ENCODE measurements around the gene LRMDA. TPM values are rescaled to one million over a fixed set of nuclear protein-coding genes. Genes with fewer than 3 reads are reported as not detected.

LRMDA gene
- total and polyA plus RNA-seq, 2 donors, result 7.9 to 17.7 TPM

- Histone ChIP-seq H3K4me1 (ENCODE audit: insufficient read depth) (no peaks in the 10 kb centered on the region), H3K27ac (ENCODE audit: low read depth) (no peak overlapping the region), H3K36me3 (ENCODE audit: insufficient read depth) (no peaks in the 10 kb centered on the region), H3K4me3 (ENCODE audit: low read depth, low read length) (no peak overlapping the region)
- DNase-seq (ENCODE audit: extremely low spot score), result no peak
- 82% methylated on average over 4 of the region's 4 CpGs for WGBS
Observed at GRCh38 chr10:76297358-76297757, 865.9 kb downstream of the LRMDA start.

DNA sequence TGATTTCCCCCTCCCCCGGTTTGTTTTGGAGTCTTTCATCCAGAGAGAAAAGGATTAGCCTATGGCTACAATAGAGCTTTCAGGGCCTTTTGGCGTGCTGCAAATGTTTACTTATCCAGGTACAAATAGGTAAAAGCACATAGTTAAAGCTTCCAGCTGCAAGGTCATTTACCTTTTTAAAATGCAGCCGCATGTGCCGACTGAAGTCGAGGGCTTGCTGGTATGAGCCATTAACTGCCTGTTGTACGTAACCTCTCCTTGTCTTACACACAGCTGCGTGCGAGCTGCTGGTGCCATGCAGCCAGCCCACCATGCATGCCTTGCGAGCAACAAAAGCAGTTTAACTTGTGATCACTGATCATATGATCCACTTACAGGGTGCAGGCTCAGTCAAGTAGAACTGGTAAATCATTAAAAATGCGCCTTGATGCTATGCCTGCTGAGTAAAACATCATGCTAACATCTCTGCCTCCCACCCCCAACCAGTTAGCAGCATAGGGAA, 866.4 kb downstream of the LRMDA start:
- H3K4me1 ChIP-seq (ENCODE audit: insufficient read depth), result no peaks in the 10 kb centered on the region
- DNase-seq (ENCODE audit: extremely low spot score), result no peak
- WGBS, result 87% methylated on average over 10 of the region's 10 CpGs

DNA sequence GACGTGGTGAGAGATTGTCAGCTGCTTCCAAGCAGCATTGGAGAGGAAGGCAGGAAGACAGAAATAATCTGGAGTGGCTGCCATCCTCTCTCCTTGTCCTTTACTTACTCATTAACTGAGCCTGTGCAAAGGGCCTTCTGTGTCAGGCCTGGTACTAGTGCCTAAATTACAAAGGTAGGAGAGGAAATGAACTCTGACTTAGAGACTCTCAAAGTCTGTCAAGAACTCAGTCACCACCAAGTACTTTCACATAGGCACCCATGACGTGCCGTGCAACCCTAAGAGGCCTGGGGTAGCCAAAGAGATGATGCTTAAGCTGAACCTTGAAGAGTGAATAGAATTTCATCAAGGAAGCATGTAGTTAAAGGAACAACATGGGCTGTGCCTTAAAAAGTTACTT, 866.9 kb downstream of the LRMDA start:
- DNase-seq (ENCODE audit: extremely low spot score), result no peak
- H3K27ac ChIP-seq (ENCODE audit: low read depth), result no peak overlapping the region
- 81% methylated on average over 3 of the region's 3 CpGs for WGBS
- no peaks in the 10 kb centered on the region for H3K4me1 ChIP-seq (ENCODE audit: insufficient read depth)
- no peak overlapping the region for H3K4me3 ChIP-seq (ENCODE audit: low read depth, low read length)
- H3K36me3 ChIP-seq (ENCODE audit: insufficient read depth), result no peaks in the 10 kb centered on the region

More for the DNA sequence above, 866.4 kb downstream of the LRMDA start:
- Histone ChIP-seq H3K4me3 (ENCODE audit: low read depth, low read length) (no peak overlapping the region), H3K36me3 (ENCODE audit: insufficient read depth) (no peaks in the 10 kb centered on the region), H3K27ac (ENCODE audit: low read depth) (no peak overlapping the region)

DNA sequence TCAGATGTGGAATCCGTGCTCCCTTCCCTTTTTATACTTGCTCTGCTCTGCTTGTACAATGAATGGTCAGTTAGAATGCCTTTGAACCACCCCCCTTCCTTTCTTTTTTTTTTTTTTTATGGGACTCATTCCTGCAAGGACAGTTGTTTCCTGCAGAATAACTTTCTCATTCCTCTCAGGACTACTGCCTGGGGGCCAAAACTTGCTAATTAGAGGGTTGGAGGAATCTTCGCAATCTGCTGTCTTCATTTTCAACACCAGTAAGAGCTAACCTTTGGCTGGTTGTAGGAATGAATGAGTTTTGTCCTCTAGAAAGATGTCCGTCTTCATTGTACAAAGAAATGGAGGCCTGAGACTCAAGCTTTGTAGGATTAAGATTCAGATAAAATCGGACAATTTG, 868.1 kb downstream of the LRMDA start:
- Histone ChIP-seq H3K4me3 (ENCODE audit: low read depth, low read length) (no peak overlapping the region), H3K4me1 (ENCODE audit: insufficient read depth) (no peaks in the 10 kb centered on the region), H3K27ac (ENCODE audit: low read depth) (no peak overlapping the region), H3K36me3 (ENCODE audit: insufficient read depth) (no peaks in the 10 kb centered on the region)
- 94% methylated on average over 4 of the region's 4 CpGs for WGBS
- DNase-seq (ENCODE audit: extremely low spot score), result no peak

- no peaks in the 10 kb centered on the region for H3K4me1 ChIP-seq (ENCODE audit: insufficient read depth)
- no peak for DNase-seq (ENCODE audit: extremely low spot score)
- H3K4me3 ChIP-seq (ENCODE audit: low read depth, low read length), result no peak overlapping the region
- no peaks in the 10 kb centered on the region for H3K36me3 ChIP-seq (ENCODE audit: insufficient read depth)
- H3K27ac ChIP-seq (ENCODE audit: low read depth), result no peak overlapping the region
- 83% methylated on average over 4 of the region's 4 CpGs for WGBS
Observed at GRCh38 chr10:76301211-76301610, 869.8 kb downstream of the LRMDA start.

GRCh38 chr10:76301950-76302349, 870.5 kb downstream of the LRMDA start:
- Histone ChIP-seq H3K27ac (ENCODE audit: low read depth) (no peak overlapping the region), H3K4me3 (ENCODE audit: low read depth, low read length) (no peak overlapping the region), H3K36me3 (ENCODE audit: insufficient read depth) (no peaks in the 10 kb centered on the region), H3K4me1 (ENCODE audit: insufficient read depth) (no peaks in the 10 kb centered on the region)
- WGBS, result 61% methylated on average over 3 of the region's 3 CpGs
- DNase-seq (ENCODE audit: extremely low spot score), result no peak

DNA sequence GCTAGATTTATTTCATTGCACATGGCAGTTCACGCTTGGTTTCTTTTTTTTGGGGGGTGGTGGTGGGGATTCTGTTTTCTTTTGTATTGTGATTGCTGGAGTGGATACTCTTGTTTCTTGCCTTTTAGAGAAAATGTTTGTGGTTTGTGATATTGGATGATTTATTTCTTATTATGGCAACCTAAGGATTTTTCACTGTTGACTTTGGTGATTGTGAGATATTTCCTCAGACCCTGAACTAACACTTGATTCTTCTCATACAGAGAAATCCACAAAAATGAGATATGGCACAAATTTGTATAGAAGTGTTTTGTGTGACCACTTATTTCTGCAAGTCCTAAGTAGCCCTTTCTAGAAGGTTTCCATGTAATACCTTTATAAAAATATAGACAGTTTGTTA, 871.1 kb downstream of the LRMDA start:
- WGBS, result 96% methylated on average over 1 of the region's 1 CpG
- DNase-seq (ENCODE audit: extremely low spot score), result no peak
- H3K4me1 ChIP-seq (ENCODE audit: insufficient read depth), result no peaks in the 10 kb centered on the region
- no peak overlapping the region for H3K4me3 ChIP-seq (ENCODE audit: low read depth, low read length)
- H3K27ac ChIP-seq (ENCODE audit: low read depth), result no peak overlapping the region
- H3K36me3 ChIP-seq (ENCODE audit: insufficient read depth), result no peaks in the 10 kb centered on the region

GRCh38 chr10:76302961-76303630, 871.7 kb downstream of the LRMDA start:
- no peaks in the 10 kb centered on the region for H3K4me1 ChIP-seq (ENCODE audit: insufficient read depth)
- no peak overlapping the region for H3K4me3 ChIP-seq (ENCODE audit: low read depth, low read length)
- no peak overlapping the region for H3K27ac ChIP-seq (ENCODE audit: low read depth)
- WGBS, result 61% methylated on average over 8 of the region's 8 CpGs
- peak; percentile 51 for DNase-seq (ENCODE audit: extremely low spot score)
- no peaks in the 10 kb centered on the region for H3K36me3 ChIP-seq (ENCODE audit: insufficient read depth)

DNA sequence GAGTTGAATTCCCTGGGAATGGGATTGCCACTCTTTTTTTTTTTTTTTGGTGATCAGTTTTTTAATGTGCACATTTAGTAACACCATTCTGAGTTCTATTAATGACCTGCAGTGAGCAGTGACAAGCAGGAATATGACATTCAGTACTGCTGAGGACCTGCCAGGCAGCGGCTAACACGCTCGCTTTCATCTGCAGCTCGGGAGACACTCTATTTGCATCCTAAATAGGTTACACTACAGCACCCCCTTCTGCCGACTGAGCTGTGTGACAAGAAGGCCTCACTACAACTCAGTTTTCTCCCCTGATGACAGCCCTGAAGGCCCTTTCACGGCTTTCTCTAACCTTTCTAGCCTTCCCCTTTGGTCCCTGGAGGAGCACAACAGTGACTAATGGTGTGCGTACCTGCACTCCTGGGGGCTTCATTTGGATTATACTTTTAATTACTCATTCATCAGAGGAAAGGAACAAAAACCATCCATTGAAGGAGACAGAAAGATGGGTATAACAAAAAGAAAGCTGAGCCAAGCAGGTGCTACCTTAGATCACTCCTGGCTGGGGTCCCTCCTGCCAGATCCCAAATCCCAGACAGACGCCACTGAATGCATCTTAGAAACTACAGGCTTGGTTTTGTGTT, 872.4 kb downstream of the LRMDA start:
- peak; percentile 83 for DNase-seq (ENCODE audit: extremely low spot score)
- Histone ChIP-seq H3K27ac (ENCODE audit: low read depth) (no peak overlapping the region), H3K36me3 (ENCODE audit: insufficient read depth) (no peaks in the 10 kb centered on the region), H3K4me1 (ENCODE audit: insufficient read depth) (no peaks in the 10 kb centered on the region), H3K4me3 (ENCODE audit: low read depth, low read length) (no peak overlapping the region)
- WGBS, result 55% methylated on average over 8 of the region's 8 CpGs

GRCh38 chr10:76305930-76306615, 874.6 kb downstream of the LRMDA start:
- 92% methylated on average over 1 of the region's 1 CpG for WGBS
- no peaks in the 10 kb centered on the region for H3K4me1 ChIP-seq (ENCODE audit: insufficient read depth)
- no peak for DNase-seq (ENCODE audit: extremely low spot score)

DNA sequence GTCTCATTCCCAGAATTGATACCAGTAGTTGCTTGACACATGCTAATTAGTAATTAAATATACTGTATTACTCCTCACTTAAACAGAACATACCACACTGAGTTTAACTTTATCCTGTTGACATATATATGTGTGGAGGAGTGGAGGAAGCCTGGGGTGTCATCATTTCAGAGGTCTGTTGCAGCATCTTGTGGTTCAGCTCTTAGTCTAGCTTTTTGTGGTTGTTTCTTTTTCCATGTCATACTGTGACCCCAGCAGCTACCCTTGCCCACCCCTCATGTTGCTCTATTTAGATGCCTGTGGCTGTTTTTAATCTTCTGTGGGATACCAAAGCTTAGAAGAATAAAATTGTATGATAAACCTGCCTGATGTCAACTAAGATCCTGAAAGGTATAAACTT, 875.4 kb downstream of the LRMDA start:
- Histone ChIP-seq H3K36me3 (ENCODE audit: insufficient read depth) (no peaks in the 10 kb centered on the region), H3K4me3 (ENCODE audit: low read depth, low read length) (no peak overlapping the region), H3K27ac (ENCODE audit: low read depth) (no peak overlapping the region), H3K4me1 (ENCODE audit: insufficient read depth) (no peaks in the 10 kb centered on the region)
- no peak for DNase-seq (ENCODE audit: extremely low spot score)

More at GRCh38 chr10:76305930-76306615, 874.6 kb downstream of the LRMDA start:
- H3K36me3 ChIP-seq (ENCODE audit: insufficient read depth), result no peaks in the 10 kb centered on the region
- no peak overlapping the region for H3K27ac ChIP-seq (ENCODE audit: low read depth)
- H3K4me3 ChIP-seq (ENCODE audit: low read depth, low read length), result no peak overlapping the region

- no peaks in the 10 kb centered on the region for H3K4me1 ChIP-seq (ENCODE audit: insufficient read depth)
- no peak overlapping the region for H3K4me3 ChIP-seq (ENCODE audit: low read depth, low read length)
- H3K27ac ChIP-seq (ENCODE audit: low read depth), result no peak overlapping the region
- H3K36me3 ChIP-seq (ENCODE audit: insufficient read depth), result no peaks in the 10 kb centered on the region
- WGBS, result 84% methylated on average over 7 of the region's 7 CpGs
- DNase-seq (ENCODE audit: extremely low spot score), result no peak
Observed at GRCh38 chr10:76309070-76309469, 877.6 kb downstream of the LRMDA start.

GRCh38 chr10:76309741-76310587, 878.5 kb downstream of the LRMDA start:
- 82% methylated on average over 7 of the region's 7 CpGs for WGBS
- H3K36me3 ChIP-seq (ENCODE audit: insufficient read depth), result no peaks in the 10 kb centered on the region
- DNase-seq (ENCODE audit: extremely low spot score), result no peak
- no peak overlapping the region for H3K27ac ChIP-seq (ENCODE audit: low read depth)
- no peaks in the 10 kb centered on the region for H3K4me1 ChIP-seq (ENCODE audit: insufficient read depth)
- no peak overlapping the region for H3K4me3 ChIP-seq (ENCODE audit: low read depth, low read length)

Measured in urinary bladder (tissue), 4 donors.